ENCODE measurements around the gene PRXL2B. TPM values are rescaled to one million over a fixed set of nuclear protein-coding genes. Genes with fewer than 3 reads are reported as not detected.

Gene PRXL2B
- total RNA-seq, 1 experiment from 2014 or later = 40.7 TPM

- no peaks in the 10 kb centered on the region for H3K79me1 ChIP-seq (ENCODE audit: insufficient read depth, low read depth, low read length, poor library complexity, severe bottlenecking)
- H3K18ac ChIP-seq (ENCODE audit: insufficient read length, low read depth, low read length) = no peak overlapping the region
- no peak overlapping the region for H4K91ac ChIP-seq (ENCODE audit: insufficient read length, low read depth, low read length)
- no peak overlapping the region for H4K8ac ChIP-seq (replicated peaks; ENCODE audit: insufficient read length, low read depth, low read length)
- H3K79me2 ChIP-seq (ENCODE audit: insufficient read depth, low read length) = no peaks in the 10 kb centered on the region
- no peak overlapping the region for H3K23ac ChIP-seq (ENCODE audit: insufficient read length, low read depth, low read length)
- H3K14ac ChIP-seq (ENCODE audit: insufficient read depth, low read length) = no peak overlapping the region
- no peak overlapping the region for H3K27ac ChIP-seq (ENCODE audit: insufficient read length, low read depth, low read length)
- no peak overlapping the region for H3K56ac ChIP-seq (ENCODE audit: insufficient read length, low read depth, low read length)
- Mint-ChIP-seq H3K4me3 (no peak overlapping the region), H3K4me1 (peaks cover 9 to 10% of the 10 kb centered on the region in 2 experiments), H3K36me3 (ENCODE audit: insufficient read depth in 1 of 3, low read depth in 3 of 3) (no peaks in the 10 kb centered on the region), H3K27ac (no peak overlapping the region), H3K27me3 (ENCODE audit: low read depth) (peaks cover 2% of the 10 kb centered on the region; the same call in 1 of the 2 replicates), H3K9me3 (no peaks in the 10 kb centered on the region; a peak in 1 of 5 replicates)
- H3T11ph ChIP-seq (ENCODE audit: low read length) = no peak overlapping the region
- no peak overlapping the region for H2BK12ac ChIP-seq (ENCODE audit: insufficient read length, low read depth, low read length)
- H2BK5ac ChIP-seq (ENCODE audit: insufficient read length, low read length) = no peak overlapping the region
- H2AFZ ChIP-seq (ENCODE audit: low read length) = no peak overlapping the region
- no peaks in the 10 kb centered on the region for H3K23me2 ChIP-seq (ENCODE audit: insufficient read length, low read depth, low read length, poor library complexity, severe bottlenecking)
- no peak overlapping the region for H2AK5ac ChIP-seq (ENCODE audit: insufficient read length, low read length)
- H2BK15ac ChIP-seq (ENCODE audit: low read depth, low read length) = no peak overlapping the region
- DNase-seq = no peak
- H4K5ac ChIP-seq (ENCODE audit: insufficient read length, low read depth, low read length) = no peak overlapping the region
- TF ChIP-seq, protein P1, sequence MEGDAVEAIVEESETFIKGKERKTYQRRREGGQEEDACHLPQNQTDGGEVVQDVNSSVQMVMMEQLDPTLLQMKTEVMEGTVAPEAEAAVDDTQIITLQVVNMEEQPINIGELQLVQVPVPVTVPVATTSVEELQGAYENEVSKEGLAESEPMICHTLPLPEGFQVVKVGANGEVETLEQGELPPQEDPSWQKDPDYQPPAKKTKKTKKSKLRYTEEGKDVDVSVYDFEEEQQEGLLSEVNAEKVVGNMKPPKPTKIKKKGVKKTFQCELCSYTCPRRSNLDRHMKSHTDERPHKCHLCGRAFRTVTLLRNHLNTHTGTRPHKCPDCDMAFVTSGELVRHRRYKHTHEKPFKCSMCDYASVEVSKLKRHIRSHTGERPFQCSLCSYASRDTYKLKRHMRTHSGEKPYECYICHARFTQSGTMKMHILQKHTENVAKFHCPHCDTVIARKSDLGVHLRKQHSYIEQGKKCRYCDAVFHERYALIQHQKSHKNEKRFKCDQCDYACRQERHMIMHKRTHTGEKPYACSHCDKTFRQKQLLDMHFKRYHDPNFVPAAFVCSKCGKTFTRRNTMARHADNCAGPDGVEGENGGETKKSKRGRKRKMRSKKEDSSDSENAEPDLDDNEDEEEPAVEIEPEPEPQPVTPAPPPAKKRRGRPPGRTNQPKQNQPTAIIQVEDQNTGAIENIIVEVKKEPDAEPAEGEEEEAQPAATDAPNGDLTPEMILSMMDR (conservative IDR thresholded peaks at IDR 0.05) = no peak
- no peak overlapping the region for H2BK20ac ChIP-seq (ENCODE audit: low read depth, low read length, poor library complexity, severe bottlenecking)
- H4K20me1 ChIP-seq (ENCODE audit: control insufficient read depth, insufficient read depth, insufficient read length) = no peaks in the 10 kb centered on the region
- H3K9me3 ChIP-seq (ENCODE audit: control insufficient read depth, low read depth, low read length) = no peaks in the 10 kb centered on the region
- no peak overlapping the region for H3K4ac ChIP-seq (ENCODE audit: low read depth, low read length)
- no peak overlapping the region for H2BK120ac ChIP-seq (ENCODE audit: low read depth, low read length, poor library complexity, severe bottlenecking)
- no CpG with 5 or more reads among the region's 6 CpGs for WGBS (ENCODE audit: extremely low coverage, insufficient read length, low lambda C conversion rate)
- no peaks in the 10 kb centered on the region for H3K4me1 ChIP-seq (ENCODE audit: insufficient read depth, low read length)
- no peak overlapping the region for H3K9ac ChIP-seq (ENCODE audit: extremely low read depth, insufficient read length, low read length)
- no peak overlapping the region for H3K4me2 ChIP-seq (ENCODE audit: insufficient read depth, insufficient read length, low read length)
- no peaks in the 10 kb centered on the region for H3K27me3 ChIP-seq (ENCODE audit: insufficient read depth, low read length)
Observed at GRCh38 chr1:2558861-2559260, 27.7 kb upstream of the PRXL2B start.
